Measurements from ENCODE around the gene TBC1D22A. TPM values are rescaled to one million over a fixed set of nuclear protein-coding genes. Genes with fewer than 3 reads are reported as not detected.

TBC1D22A gene
- total RNA-seq, 2 donors from 2014 or later = 28.9 to 31.3 TPM

GRCh38 chr22:46916886-46917770, 154.7 kb downstream of the TBC1D22A start:
- Histone ChIP-seq H3K27me3 (replicated peaks; ENCODE audit: insufficient read depth) (no peaks in the 10 kb centered on the region), H3K9me3 (peaks cover 5% of the 10 kb centered on the region), H3K4me1 (ENCODE audit: control insufficient read depth in 1 of 2, low read depth in 2 of 2) (no peaks in the 10 kb centered on the region), H3K27ac (no peak overlapping the region), H3K4me3 (no peak overlapping the region), H3K36me3 (peaks cover 10% of the 10 kb centered on the region)
- no peak for TF ChIP-seq CTCF (IDR thresholded peaks at IDR 0.05)
- DNase-seq (ENCODE audit: low spot score) = no peak
- ATAC-seq (ENCODE audit: insufficient number of reproducible peaks, low FRiP score, low read depth) = no peak

- no peak for DNase-seq (ENCODE audit: low spot score)
- TF ChIP-seq CTCF (IDR thresholded peaks at IDR 0.05) = no peak
These were observed 155.3 kb downstream of the TBC1D22A start for GRCh38 chr22:46917771-46918101.

DNA sequence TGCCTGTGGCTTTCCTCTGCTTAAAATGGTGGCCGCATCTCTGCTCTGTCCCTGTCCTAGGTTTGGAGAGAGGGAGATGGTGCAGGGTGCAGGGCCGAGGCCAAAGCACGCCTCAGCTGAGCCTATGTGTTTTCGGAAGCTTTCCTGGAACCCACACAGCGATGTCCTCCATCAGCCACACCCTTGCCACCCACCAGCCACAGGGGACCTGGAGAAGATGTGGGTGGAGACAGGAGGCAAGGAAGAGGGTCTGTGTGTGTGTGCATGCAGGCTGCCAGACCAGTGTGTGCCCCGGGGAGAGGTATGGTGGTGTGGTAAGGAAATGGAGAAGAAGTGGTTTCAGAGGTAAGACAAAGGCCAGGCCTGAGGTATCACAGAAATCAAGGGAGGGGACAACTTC, 155.7 kb downstream of the TBC1D22A start:
- Histone ChIP-seq H3K9me3 (peaks cover 5% of the 10 kb centered on the region), H3K36me3 (peaks cover 8% of the 10 kb centered on the region), H3K4me3 (no peak overlapping the region), H3K27ac (no peak overlapping the region), H3K4me1 (ENCODE audit: control insufficient read depth in 1 of 2, low read depth in 2 of 2) (no peaks in the 10 kb centered on the region), H3K27me3 (replicated peaks; ENCODE audit: insufficient read depth) (no peaks in the 10 kb centered on the region)
- ATAC-seq (ENCODE audit: insufficient number of reproducible peaks, low FRiP score, low read depth) = no peak
- no peak for TF ChIP-seq CTCF (IDR thresholded peaks at IDR 0.05)
- DNase-seq (ENCODE audit: low spot score) = no peak

More at GRCh38 chr22:46917771-46918101, 155.3 kb downstream of the TBC1D22A start:
- no peak for ATAC-seq (ENCODE audit: insufficient number of reproducible peaks, low FRiP score, low read depth)
- peaks cover 10% of the 10 kb centered on the region for H3K36me3 ChIP-seq
- no peak overlapping the region for H3K27ac ChIP-seq
- no peak overlapping the region for H3K4me3 ChIP-seq
- no peaks in the 10 kb centered on the region for H3K4me1 ChIP-seq (ENCODE audit: control insufficient read depth in 1 of 2, low read depth in 2 of 2)
- peaks cover 5% of the 10 kb centered on the region for H3K9me3 ChIP-seq
- no peaks in the 10 kb centered on the region for H3K27me3 ChIP-seq (replicated peaks; ENCODE audit: insufficient read depth)

DNA sequence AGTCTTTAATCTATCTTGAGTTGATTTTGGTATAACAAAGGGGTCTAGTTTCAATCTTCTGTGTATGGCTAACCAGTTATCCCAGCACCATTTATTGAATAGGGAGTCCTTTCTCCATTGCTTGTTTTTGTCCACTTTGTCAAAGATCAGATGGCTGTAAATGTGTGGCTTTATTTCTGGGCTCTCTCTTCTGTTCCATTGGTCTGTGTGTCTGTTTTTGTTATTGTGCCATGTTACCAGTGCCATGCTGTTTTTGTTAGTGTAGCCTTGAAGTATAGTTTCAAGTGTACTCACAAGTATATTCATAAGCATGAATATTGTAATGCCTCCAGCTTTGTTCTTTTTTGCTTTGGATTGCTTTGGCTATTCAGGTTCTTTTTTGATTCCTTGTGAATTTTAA, 159.6 kb downstream of the TBC1D22A start:
- Histone ChIP-seq H3K27me3 (replicated peaks; ENCODE audit: insufficient read depth) (no peaks in the 10 kb centered on the region), H3K9me3 (peaks cover 5% of the 10 kb centered on the region), H3K4me1 (ENCODE audit: control insufficient read depth in 1 of 2, low read depth in 2 of 2) (no peaks in the 10 kb centered on the region), H3K36me3 (no peaks in the 10 kb centered on the region), H3K27ac (no peak overlapping the region), H3K4me3 (no peak overlapping the region)
- ATAC-seq (ENCODE audit: insufficient number of reproducible peaks, low FRiP score, low read depth) = no peak
- DNase-seq (ENCODE audit: low spot score) = no peak
- no peak for TF ChIP-seq CTCF (IDR thresholded peaks at IDR 0.05)

- no peaks in the 10 kb centered on the region for H3K36me3 ChIP-seq
- DNase-seq (ENCODE audit: low spot score) (no peak), ATAC-seq (ENCODE audit: insufficient number of reproducible peaks, low FRiP score, low read depth) (no peak)
- no peaks in the 10 kb centered on the region for H3K4me1 ChIP-seq (ENCODE audit: control insufficient read depth in 1 of 2, low read depth in 2 of 2)
- no peak overlapping the region for H3K4me3 ChIP-seq
- no peak overlapping the region for H3K27ac ChIP-seq
- H3K27me3 ChIP-seq (replicated peaks; ENCODE audit: insufficient read depth) = no peaks in the 10 kb centered on the region
- peaks cover 5% of the 10 kb centered on the region for H3K9me3 ChIP-seq
- no peak for TF ChIP-seq CTCF (IDR thresholded peaks at IDR 0.05)
These were observed 160.9 kb downstream of the TBC1D22A start for GRCh38 chr22:46923394-46923793.
